NCI-H1092 treated with DMSO at 0.1 percent for 48 hours (cell line): ENCODE results near the gene ALPK3.
A peak's percentile ranks its signal among the peaks of the same experiment; 100 is the strongest.
"Not testable (repeated sequence)": the region's sequence is repeated elsewhere in the genome, so short reads cannot be mapped to it uniquely, and the experiment has no call there.

ENCODE experiments used
- DNase-seq: peaks from one replicate; lab custom pipeline; 2025; lab: John Stamatoyannopoulos, UW

Gene ALPK3

DNA sequence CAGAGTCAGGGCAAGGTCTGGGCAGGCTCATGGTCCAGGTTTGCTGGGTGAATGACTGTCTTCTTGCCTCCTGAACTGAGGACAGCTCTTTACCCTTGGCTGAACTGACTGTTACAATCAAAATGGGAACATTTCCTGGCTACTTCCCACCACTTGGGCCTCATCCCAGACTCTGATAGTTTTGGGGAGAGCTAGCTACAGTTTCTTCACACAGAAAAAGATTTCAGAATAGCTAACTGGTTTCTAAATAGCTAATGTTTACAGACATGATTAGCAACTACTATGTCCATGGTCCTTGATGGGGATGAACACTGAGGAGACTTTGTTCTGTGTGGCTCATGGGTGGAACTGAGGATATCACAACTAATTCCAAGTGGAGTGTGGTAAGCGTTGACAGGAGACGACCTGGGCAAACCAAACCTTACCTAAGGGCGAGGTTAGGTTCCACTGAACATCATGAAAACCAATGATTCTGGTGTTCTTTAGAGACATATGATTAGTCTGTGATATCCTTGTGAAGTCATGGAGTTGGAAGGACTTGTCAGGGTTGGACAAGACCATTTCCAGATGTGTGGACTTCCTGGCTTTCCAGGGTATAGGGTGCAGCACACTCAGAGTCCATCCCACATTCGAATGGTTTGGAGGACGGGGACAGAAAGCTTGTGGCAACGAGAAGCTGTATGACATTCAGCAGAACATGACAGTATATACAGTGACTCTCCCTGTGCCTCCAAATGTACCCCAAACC lies 7.3 kb downstream of the ALPK3 start:
- DNase-seq, result no peak

- no peak for DNase-seq
These were observed 9.2 kb downstream of the ALPK3 start for GRCh38 chr15:84826369-84826823.

DNA sequence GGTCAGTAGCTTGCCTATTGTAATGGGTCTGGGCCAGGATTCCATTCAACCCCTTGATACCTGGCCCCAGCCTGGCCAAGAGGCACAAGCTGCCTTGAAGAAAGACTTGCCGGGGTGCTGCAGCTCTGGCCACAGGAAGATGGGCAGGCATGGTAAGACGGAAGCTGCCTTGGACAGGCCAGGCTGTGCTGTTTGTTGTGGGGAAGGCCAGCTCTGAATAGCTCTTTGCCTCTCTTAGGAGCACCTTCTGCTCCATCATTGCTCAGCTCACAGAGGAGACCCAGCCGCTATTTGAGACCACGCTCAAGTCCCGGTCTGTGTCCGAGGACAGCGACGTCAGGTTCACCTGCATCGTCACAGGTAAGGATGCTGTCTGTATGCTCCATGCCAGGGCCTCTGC lies 10.1 kb downstream of the ALPK3 start:
- DNase-seq, result no peak

GRCh38 chr15:84828086-84828908 lies 11.1 kb downstream of the ALPK3 start:
- no peak for DNase-seq

- no peak for DNase-seq
These were observed 12.3 kb downstream of the ALPK3 start for GRCh38 chr15:84829428-84829827.

DNA sequence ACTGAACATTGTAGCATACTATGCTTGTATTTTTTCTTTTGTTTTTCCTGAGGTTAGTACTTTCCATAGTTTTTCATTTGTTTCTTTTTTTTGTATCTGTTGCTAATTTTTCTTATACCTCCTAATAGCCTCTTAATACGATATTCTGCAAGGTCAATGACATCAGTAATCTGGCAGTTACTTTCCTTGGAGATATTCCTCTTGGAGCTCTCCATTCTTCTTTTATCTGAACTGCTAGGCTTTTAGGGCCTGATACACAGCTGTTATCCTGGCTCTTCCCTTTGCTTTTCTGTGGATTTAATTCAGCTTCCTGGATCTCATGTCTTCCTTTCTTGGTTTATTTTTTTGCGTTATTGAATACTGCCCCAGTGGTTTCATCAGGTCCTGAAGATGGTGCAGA lies 12.9 kb downstream of the ALPK3 start:
- DNase-seq, result no peak

GRCh38 chr15:84831028-84831427 lies 13.9 kb downstream of the ALPK3 start:
- no peak for DNase-seq

- DNase-seq, result no peak
These were observed 14.5 kb downstream of the ALPK3 start for GRCh38 chr15:84831613-84832012.

DNA sequence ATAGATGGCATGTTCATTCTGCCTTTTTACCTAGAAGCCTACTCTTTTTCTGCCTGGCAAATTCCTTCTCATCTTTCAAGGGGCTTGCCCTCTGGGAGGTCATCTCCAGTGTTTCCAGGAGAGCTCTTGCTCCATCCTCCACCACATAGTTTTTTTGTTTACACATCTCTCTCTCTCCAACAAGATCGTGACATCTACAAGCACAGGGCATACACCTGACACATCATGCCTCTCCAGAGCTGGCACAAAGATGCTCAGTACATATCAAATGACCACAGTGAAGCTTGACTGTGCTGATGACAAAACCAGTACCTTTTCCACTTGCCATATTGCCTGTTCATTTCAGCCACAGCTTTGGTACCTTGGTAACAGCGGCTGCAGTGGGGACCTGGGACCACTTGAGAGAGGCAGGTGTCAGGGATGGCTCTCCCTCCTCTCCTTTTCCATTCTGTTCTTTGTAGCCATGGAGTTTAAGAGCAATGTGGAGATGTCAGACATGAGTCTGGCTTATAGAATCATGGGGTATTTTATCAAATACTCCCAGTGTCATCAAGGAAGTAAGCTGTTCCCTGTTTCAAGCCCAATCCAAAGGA lies 15.4 kb downstream of the ALPK3 start:
- DNase-seq, result peak; percentile 3

GRCh38 chr15:84833447-84834228 lies 16.5 kb downstream of the ALPK3 start:
- DNase-seq, result no peak

DNA sequence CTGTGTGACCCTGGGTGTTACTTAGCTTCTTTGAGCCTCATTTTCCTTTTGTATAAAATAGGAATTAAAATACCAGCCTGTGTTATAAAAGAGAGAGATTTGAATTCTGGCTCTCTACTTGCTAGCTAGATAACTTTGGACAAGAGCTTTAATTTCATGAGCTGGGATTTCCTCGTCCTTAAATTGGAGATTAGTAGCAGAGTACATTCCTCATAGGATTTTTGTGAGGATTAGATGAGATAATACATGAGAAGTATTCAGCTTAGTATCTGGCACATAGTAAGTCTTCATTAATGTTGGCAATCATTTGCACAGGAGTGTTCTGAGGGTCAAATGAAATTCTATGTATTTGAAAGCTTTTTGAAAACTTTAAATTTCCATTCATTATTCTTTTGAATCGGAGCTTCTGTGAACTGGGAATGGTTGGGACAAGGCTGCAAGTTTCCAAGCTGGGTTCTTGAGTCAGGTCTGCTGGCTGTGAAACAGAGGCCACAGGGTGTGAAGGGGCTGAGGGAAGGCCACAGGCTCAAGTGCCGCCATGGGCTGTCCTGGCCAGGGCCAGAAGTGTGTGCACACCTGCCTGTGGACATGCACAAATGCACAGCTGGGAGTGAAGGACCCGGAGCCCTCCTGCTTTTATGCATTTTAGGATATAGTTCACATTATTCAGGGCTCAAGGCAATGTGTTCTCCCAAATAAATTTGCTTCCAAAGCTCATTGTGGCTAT lies 17.2 kb downstream of the ALPK3 start:
- DNase-seq, result no peak

- DNase-seq, result no peak
These were observed 17.8 kb downstream of the ALPK3 start for GRCh38 chr15:84834969-84835368.

GRCh38 chr15:84835661-84836337 lies 18.6 kb downstream of the ALPK3 start:
- no peak for DNase-seq

GRCh38 chr15:84836844-84837243 lies 19.7 kb downstream of the ALPK3 start:
- DNase-seq, result no peak

- DNase-seq, result no peak
These were observed 22.6 kb downstream of the ALPK3 start for GRCh38 chr15:84839714-84840113.

DNA sequence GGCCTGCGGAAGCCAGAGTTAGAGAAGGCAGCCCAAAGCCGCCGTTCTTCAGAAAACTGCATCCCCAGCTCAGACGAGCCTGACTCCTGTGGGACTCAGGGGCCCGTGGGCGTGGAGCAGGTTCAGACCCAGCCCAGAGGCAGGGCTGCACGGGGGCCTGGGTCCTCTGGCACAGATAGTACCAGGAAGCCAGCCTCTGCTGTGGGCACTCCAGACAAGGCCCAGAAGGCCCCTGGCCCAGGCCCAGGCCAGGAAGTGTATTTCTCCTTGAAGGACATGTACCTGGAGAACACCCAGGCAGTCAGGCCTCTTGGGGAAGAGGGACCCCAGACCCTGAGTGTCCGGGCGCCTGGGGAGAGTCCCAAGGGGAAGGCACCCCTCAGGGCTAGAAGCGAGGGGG lies 23.1 kb downstream of the ALPK3 start:
- no peak for DNase-seq

- DNase-seq, result no peak
These were observed 23.7 kb downstream of the ALPK3 start for GRCh38 chr15:84840741-84841429.

DNA sequence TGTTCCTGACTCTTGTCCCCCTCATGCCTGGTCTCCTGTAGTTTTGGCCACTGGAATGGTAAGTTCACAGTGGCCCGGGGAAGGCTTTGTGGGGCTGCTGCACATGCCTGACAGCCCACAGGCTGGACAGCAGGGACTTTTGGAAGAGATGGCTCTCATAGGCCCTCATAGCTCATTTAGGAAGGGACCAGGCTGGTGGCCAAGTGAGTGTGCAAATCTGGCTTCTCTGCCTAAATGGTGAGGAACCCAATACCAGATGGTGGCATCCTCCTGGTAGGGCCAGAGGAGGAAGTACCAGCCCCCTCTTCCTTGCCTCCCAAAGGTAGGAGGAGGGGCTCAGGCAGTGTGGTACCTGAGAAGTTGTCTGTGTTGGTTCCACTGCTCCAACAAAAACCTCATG lies 25.6 kb downstream of the ALPK3 start:
- DNase-seq, result no peak

- DNase-seq, result no peak
These were observed 27.8 kb downstream of the ALPK3 start for GRCh38 chr15:84844964-84845363.

- not testable (repeated sequence) for DNase-seq
These were observed 28.5 kb downstream of the ALPK3 start for GRCh38 chr15:84845631-84846030.
